ENCODE measurements around the gene FUT2. TPM values are rescaled to one million over a fixed set of nuclear protein-coding genes. Genes with fewer than 3 reads are reported as not detected.

FUT2 gene
- total RNA-seq, 1 donor from 2014 or later = 78.1 TPM

GRCh38 chr19:48750771-48751504, 55.2 kb downstream of the FUT2 start:
- DNase-seq (ENCODE audit: low spot score) = no peak

DNA sequence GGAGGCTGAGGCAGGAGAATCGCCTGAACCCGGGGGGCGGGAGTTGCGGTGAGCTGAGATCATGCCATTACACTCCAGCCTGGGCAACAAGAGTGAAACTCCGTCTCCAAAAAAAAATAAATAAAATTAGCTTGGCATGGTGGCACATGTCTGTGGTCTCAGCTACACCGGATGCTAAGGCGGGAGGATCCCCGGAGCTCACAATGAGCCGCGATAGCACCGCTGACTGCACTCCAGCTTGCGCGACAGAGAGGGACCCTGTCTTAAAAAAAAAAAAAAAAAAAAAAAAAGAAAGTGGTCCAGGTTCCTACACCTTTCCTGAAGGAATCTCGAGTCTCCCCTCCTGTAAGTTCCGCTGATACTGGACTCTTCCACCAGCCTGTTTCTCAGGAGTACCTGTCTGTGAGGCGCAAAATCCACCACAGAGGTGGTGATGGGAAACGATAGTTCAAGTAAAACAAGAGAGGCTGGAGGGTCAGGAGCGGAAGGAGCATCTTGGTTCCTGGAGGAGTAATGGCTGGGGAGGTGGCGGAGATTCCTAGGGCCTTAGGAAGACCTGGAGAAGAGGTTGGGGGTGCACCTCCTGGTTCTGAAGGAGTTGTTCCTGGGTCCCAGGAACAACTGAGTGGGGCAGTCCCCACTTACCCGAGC, 56.2 kb downstream of the FUT2 start:
- DNase-seq (ENCODE audit: low spot score) = no peak

- DNase-seq (ENCODE audit: low spot score) = peak; percentile 41
Measured at GRCh38 chr19:48752496-48753365, 57.0 kb downstream of the FUT2 start, which contains the start of gene FUT1. TSS of gene FUT1 (minus strand) at chr19:48752641. CDS start at chr19:48751281, 1,360 bp downstream.

- no peak for DNase-seq (ENCODE audit: low spot score)
Measured at GRCh38 chr19:48755084-48755641, 59.4 kb downstream of the FUT2 start, which contains the start of gene FGF21. TSS of gene FGF21 (plus strand) at chr19:48755524. CDS start at chr19:48756237, 713 bp downstream.

Other genes starting within 250 kb of the FUT2 start
- gene GRWD1, start 250.0 kb upstream of the FUT2 start, total RNA-seq = 27.6 TPM
- 1.0 TPM for gene KCNJ14, start 240.4 kb upstream of the FUT2 start, total RNA-seq
- 141 TPM for gene CYTH2, start 226.6 kb upstream of the FUT2 start, total RNA-seq
- gene LMTK3, start 184.1 kb upstream of the FUT2 start, total RNA-seq = 21.0 TPM
- 13.1 TPM for gene SULT2B1, start 143.8 kb upstream of the FUT2 start, total RNA-seq
- not detected for gene SPACA4, start 89.2 kb upstream of the FUT2 start, total RNA-seq
- gene FAM83E, start 80.9 kb upstream of the FUT2 start, total RNA-seq = 143 TPM
- 1,057 TPM for gene RPL18, start 76.8 kb upstream of the FUT2 start, total RNA-seq
- gene SPHK2, start 76.5 kb upstream of the FUT2 start, total RNA-seq = 51.8 TPM
- 39.9 TPM for gene DBP, start 58.6 kb upstream of the FUT2 start, total RNA-seq
- gene CA11, start 49.8 kb upstream of the FUT2 start, total RNA-seq = 46.2 TPM
- gene NTN5, start 23.0 kb upstream of the FUT2 start, total RNA-seq = 0.46 TPM
- 1.6 TPM for gene MAMSTR, start 23.8 kb downstream of the FUT2 start, total RNA-seq
- gene RASIP1, start 44.6 kb downstream of the FUT2 start, total RNA-seq = 13.1 TPM
- 0.20 TPM for gene IZUMO1, start 50.9 kb downstream of the FUT2 start, total RNA-seq
- gene FUT1, start 56.7 kb downstream of the FUT2 start, total RNA-seq = 1.0 TPM
- gene FGF21, start 59.6 kb downstream of the FUT2 start, total RNA-seq = not detected
- 56.3 TPM for gene BCAT2, start 115.1 kb downstream of the FUT2 start, total RNA-seq
- 10.6 TPM for gene HSD17B14, start 140.5 kb downstream of the FUT2 start, total RNA-seq
- 18.9 TPM for gene PLEKHA4, start 172.6 kb downstream of the FUT2 start, total RNA-seq
- gene PPP1R15A, start 176.4 kb downstream of the FUT2 start, total RNA-seq = 42.7 TPM
- gene TULP2, start 202.8 kb downstream of the FUT2 start, total RNA-seq = 0.75 TPM
- 292 TPM for gene NUCB1, start 204.3 kb downstream of the FUT2 start, total RNA-seq
- 1.9 TPM for gene DHDH, start 237.7 kb downstream of the FUT2 start, total RNA-seq

Data from mucosa of gallbladder (tissue), 1 donor.